ENCODE measurements around the gene EXOC6B. TPM values are rescaled to one million over a fixed set of nuclear protein-coding genes. Genes with fewer than 3 reads are reported as not detected.

EXOC6B gene
- total RNA-seq, 1 experiment from 2014 or later, result 33.7 TPM

GRCh38 chr2:72211777-72212485 lies 613.9 kb downstream of the EXOC6B start (continued):
- TF ChIP-seq, protein P1, sequence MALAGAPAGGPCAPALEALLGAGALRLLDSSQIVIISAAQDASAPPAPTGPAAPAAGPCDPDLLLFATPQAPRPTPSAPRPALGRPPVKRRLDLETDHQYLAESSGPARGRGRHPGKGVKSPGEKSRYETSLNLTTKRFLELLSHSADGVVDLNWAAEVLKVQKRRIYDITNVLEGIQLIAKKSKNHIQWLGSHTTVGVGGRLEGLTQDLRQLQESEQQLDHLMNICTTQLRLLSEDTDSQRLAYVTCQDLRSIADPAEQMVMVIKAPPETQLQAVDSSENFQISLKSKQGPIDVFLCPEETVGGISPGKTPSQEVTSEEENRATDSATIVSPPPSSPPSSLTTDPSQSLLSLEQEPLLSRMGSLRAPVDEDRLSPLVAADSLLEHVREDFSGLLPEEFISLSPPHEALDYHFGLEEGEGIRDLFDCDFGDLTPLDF (CRISPR knock-in tag; IDR thresholded peaks at IDR 0.05), result no peak
- TF ChIP-seq KAT7 (CRISPR knock-in tag; IDR thresholded peaks at IDR 0.05; ENCODE audit: borderline replicate concordance) (no peak), ZNF423 (CRISPR knock-in tag; IDR thresholded peaks at IDR 0.05) (no peak), ZNF219 (CRISPR knock-in tag; IDR thresholded peaks at IDR 0.05; ENCODE audit: borderline replicate concordance) (no peak)
- TF ChIP-seq, protein P2, sequence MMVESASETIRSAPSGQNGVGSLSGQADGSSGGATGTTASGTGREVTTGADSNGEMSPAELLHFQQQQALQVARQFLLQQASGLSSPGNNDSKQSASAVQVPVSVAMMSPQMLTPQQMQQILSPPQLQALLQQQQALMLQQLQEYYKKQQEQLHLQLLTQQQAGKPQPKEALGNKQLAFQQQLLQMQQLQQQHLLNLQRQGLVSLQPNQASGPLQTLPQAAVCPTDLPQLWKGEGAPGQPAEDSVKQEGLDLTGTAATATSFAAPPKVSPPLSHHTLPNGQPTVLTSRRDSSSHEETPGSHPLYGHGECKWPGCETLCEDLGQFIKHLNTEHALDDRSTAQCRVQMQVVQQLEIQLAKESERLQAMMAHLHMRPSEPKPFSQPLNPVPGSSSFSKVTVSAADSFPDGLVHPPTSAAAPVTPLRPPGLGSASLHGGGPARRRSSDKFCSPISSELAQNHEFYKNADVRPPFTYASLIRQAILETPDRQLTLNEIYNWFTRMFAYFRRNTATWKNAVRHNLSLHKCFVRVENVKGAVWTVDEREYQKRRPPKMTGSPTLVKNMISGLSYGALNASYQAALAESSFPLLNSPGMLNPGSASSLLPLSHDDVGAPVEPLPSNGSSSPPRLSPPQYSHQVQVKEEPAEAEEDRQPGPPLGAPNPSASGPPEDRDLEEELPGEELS (CRISPR knock-in tag; IDR thresholded peaks at IDR 0.05), result no peak
- TF ChIP-seq, protein P3, sequence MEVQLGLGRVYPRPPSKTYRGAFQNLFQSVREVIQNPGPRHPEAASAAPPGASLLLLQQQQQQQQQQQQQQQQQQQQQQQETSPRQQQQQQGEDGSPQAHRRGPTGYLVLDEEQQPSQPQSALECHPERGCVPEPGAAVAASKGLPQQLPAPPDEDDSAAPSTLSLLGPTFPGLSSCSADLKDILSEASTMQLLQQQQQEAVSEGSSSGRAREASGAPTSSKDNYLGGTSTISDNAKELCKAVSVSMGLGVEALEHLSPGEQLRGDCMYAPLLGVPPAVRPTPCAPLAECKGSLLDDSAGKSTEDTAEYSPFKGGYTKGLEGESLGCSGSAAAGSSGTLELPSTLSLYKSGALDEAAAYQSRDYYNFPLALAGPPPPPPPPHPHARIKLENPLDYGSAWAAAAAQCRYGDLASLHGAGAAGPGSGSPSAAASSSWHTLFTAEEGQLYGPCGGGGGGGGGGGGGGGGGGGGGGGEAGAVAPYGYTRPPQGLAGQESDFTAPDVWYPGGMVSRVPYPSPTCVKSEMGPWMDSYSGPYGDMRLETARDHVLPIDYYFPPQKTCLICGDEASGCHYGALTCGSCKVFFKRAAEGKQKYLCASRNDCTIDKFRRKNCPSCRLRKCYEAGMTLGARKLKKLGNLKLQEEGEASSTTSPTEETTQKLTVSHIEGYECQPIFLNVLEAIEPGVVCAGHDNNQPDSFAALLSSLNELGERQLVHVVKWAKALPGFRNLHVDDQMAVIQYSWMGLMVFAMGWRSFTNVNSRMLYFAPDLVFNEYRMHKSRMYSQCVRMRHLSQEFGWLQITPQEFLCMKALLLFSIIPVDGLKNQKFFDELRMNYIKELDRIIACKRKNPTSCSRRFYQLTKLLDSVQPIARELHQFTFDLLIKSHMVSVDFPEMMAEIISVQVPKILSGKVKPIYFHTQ (CRISPR knock-in tag; IDR thresholded peaks at IDR 0.05), result no peak

GRCh38 chr2:72211350-72211749 lies 614.5 kb downstream of the EXOC6B start:
- no peaks in the 10 kb centered on the region for H3K9me3 Mint-ChIP-seq
- H3K36me3 Mint-ChIP-seq, result no peaks in the 10 kb centered on the region
- DNase-seq (ENCODE audit: low spot score), result no peak
- H3K4me3 Mint-ChIP-seq, result no peak overlapping the region
- TF ChIP-seq, protein P4, sequence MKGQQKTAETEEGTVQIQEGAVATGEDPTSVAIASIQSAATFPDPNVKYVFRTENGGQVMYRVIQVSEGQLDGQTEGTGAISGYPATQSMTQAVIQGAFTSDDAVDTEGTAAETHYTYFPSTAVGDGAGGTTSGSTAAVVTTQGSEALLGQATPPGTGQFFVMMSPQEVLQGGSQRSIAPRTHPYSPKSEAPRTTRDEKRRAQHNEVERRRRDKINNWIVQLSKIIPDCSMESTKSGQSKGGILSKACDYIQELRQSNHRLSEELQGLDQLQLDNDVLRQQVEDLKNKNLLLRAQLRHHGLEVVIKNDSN (CRISPR knock-in tag; IDR thresholded peaks at IDR 0.05), result no peak
- TF ChIP-seq, protein P5, sequence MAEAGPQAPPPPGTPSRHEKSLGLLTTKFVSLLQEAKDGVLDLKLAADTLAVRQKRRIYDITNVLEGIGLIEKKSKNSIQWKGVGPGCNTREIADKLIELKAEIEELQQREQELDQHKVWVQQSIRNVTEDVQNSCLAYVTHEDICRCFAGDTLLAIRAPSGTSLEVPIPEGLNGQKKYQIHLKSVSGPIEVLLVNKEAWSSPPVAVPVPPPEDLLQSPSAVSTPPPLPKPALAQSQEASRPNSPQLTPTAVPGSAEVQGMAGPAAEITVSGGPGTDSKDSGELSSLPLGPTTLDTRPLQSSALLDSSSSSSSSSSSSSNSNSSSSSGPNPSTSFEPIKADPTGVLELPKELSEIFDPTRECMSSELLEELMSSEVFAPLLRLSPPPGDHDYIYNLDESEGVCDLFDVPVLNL (CRISPR knock-in tag; IDR thresholded peaks at IDR 0.05; ENCODE audit: borderline replicate concordance, low read depth), result no peak
- TF ChIP-seq OVOL2 (CRISPR knock-in tag; IDR thresholded peaks at IDR 0.05; ENCODE audit: borderline replicate concordance), result no peak
- no peak for TF ChIP-seq KAT7 (CRISPR knock-in tag; IDR thresholded peaks at IDR 0.05; ENCODE audit: borderline replicate concordance)
- H3K27ac Mint-ChIP-seq, result no peak overlapping the region
- CTCF ChIA-PET, result no interaction called here
- ATAC-seq, result no peak
- H3K4me1 Mint-ChIP-seq, result peaks cover 18% of the 10 kb centered on the region
- H3K27me3 Mint-ChIP-seq (ENCODE audit: low read depth), result no peaks in the 10 kb centered on the region
- POLR2A ChIA-PET, result no interaction called here

GRCh38 chr2:72210470-72210869 lies 615.4 kb downstream of the EXOC6B start:
- Mint-ChIP-seq H3K36me3 (no peaks in the 10 kb centered on the region), H3K4me1 (peaks cover 18% of the 10 kb centered on the region), H3K4me3 (no peak overlapping the region), H3K9me3 (no peaks in the 10 kb centered on the region), H3K27me3 (ENCODE audit: low read depth) (no peaks in the 10 kb centered on the region), H3K27ac (no peak overlapping the region)
- DNase-seq (ENCODE audit: low spot score) (no peak), ATAC-seq (no peak)
- no peak for TF ChIP-seq SMAD3 (CRISPR knock-in tag; IDR thresholded peaks at IDR 0.05; ENCODE audit: borderline replicate concordance)
- TF ChIP-seq FOXP1 (CRISPR knock-in tag; IDR thresholded peaks at IDR 0.05; ENCODE audit: borderline replicate concordance), result no peak
- TF ChIP-seq, protein P6, sequence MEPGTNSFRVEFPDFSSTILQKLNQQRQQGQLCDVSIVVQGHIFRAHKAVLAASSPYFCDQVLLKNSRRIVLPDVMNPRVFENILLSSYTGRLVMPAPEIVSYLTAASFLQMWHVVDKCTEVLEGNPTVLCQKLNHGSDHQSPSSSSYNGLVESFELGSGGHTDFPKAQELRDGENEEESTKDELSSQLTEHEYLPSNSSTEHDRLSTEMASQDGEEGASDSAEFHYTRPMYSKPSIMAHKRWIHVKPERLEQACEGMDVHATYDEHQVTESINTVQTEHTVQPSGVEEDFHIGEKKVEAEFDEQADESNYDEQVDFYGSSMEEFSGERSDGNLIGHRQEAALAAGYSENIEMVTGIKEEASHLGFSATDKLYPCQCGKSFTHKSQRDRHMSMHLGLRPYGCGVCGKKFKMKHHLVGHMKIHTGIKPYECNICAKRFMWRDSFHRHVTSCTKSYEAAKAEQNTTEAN (CRISPR knock-in tag; IDR thresholded peaks at IDR 0.05), result no peak
- no peak for TF ChIP-seq IRF1 (CRISPR knock-in tag; IDR thresholded peaks at IDR 0.05)
- no peak for TF ChIP-seq ZNF138 (CRISPR knock-in tag; conservative IDR thresholded peaks at IDR 0.05)
- ChIA-PET CTCF (no interaction called here), POLR2A (no interaction called here)
